NT2/D1 (cell line): Measurements from ENCODE around the gene GLP2R.

Experiments used
- DNase-seq: peaks from one replicate; pipeline ENCODE4 v3.0.0-alpha.2; 2011; ENCODE audit warnings: low read depth, low spot score
- H3K27me3 ChIP-seq: 2 replicates; pipeline ENCODE4 v1.6.0; 2011; ENCODE audit warnings: mild to moderate bottlenecking; ENCODE audit not compliant: insufficient read length, insufficient read depth
- H3K36me3 ChIP-seq: 2 replicates; pipeline ENCODE4 v1.6.1; 2011; ENCODE audit warnings: mild to moderate bottlenecking, low read length, mixed read lengths; ENCODE audit not compliant: insufficient read depth, insufficient read length
- H3K4me1 ChIP-seq: 2 replicates; pipeline ENCODE4 v1.5.1; 2011; ENCODE audit not compliant: insufficient read depth, insufficient read length
- H3K4me3 ChIP-seq: 2 replicates; pipeline ENCODE4 v1.5.1; 2011; ENCODE audit warnings: low read depth; ENCODE audit not compliant: insufficient read length
- H3K9ac ChIP-seq: 2 replicates; pipeline ENCODE4 v1.6.0; 2011; ENCODE audit warnings: low read depth; ENCODE audit not compliant: insufficient read length
- H3K9me3 ChIP-seq: 2 replicates; pipeline ENCODE4 v1.5.1; 2011; ENCODE audit warnings: mild to moderate bottlenecking, low read length; ENCODE audit not compliant: insufficient read depth
- SUZ12 ChIP-seq: IDR thresholded peaks from 2 replicates; pipeline ENCODE4 v1.6.1; 2011; ENCODE audit not compliant: insufficient read length, insufficient read depth; ENCODE audit errors: extremely low read depth
- YY1 ChIP-seq: IDR thresholded peaks from 2 replicates; pipeline ENCODE4 v1.6.1; 2011; ENCODE audit not compliant: insufficient read length, insufficient read depth
- ZNF274 ChIP-seq: IDR thresholded peaks from 2 replicates; pipeline ENCODE4 v1.6.1; 2011; ENCODE audit warnings: mild to moderate bottlenecking, low read depth, low read length

GLP2R gene

DNA sequence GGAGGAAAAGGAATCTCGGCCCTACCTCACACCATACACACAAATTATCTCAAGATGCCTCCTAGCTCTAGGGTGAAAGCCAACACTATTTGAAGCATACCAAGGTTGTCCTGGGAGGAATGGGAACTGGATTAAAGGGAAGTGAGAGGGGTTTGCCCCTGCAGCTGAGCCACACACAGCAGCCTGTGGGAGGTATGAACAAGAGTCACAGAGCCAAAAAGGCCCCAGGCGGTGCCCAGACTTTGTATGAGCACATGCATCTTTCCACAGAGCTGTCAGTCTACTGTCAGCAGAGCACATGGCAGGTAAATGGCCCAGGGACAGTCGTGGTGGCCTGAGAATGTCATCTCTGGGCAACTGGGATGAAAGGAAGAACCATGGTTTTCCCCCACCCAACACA is 110.4 kb downstream of the GLP2R start:
- no peak overlapping the region for H3K4me3 ChIP-seq
- peaks cover 24% of the 10 kb centered on the region for H3K36me3 ChIP-seq
- H3K9me3 ChIP-seq, result peaks cover 4% of the 10 kb centered on the region; the same call in 1 of the 2 replicates
- H3K9ac ChIP-seq, result no peak overlapping the region
- no peaks in the 10 kb centered on the region for H3K27me3 ChIP-seq
- H3K4me1 ChIP-seq, result no peaks in the 10 kb centered on the region
- no peak for TF ChIP-seq YY1
- no peak for TF ChIP-seq ZNF274
- TF ChIP-seq SUZ12, result no peak
- no peak for DNase-seq

DNA sequence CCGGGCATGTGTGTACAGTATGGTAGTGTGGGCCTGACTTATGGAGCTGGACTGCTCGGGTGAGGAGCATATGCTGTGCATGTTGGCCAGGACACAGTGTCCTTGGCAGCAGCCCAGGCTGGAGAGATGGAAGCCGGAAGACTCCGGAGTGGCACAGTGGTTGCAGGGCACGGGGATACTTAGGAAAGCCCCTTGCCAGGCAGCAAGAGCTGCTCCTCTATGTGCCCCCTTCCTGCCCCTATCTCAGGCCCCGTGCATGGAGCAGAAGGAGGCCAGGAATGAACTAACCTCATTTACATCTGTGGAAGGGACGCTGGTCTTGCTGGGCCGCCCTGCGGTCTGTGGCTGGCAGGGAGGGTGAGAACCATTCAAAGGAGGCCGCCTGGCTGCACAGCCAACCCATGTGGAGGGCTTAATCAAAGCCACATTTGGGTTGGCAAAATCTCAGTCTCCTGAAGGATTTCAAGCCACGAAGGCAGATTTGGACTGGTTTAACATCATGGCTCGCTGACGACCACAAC is 111.6 kb downstream of the GLP2R start:
- Histone ChIP-seq H3K9ac (no peak overlapping the region), H3K9me3 (peaks cover 4% of the 10 kb centered on the region; the same call in 1 of the 2 replicates), H3K4me1 (no peaks in the 10 kb centered on the region), H3K27me3 (no peaks in the 10 kb centered on the region), H3K36me3 (peaks cover 31% of the 10 kb centered on the region), H3K4me3 (no peak overlapping the region)
- TF ChIP-seq SUZ12, result no peak
- TF ChIP-seq YY1, result no peak
- no peak for DNase-seq

DNA sequence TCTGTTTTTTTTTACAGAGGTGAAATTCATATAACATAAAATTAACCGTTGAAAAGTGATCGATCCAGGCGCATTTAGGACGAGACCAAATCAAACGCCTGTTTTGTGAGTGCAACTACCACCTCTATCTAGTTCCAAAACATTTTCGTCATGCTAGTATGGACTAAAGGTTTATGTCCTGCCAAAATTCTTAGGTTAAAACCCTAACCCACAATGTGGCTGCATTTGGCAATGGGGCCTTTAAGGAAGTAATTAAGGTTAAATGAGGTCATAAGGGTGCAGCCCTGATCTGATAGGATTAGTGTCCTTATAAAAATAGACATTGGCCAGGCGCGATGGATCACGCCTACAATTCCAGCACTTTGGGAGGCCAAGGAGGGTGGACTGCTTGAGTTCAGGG is 112.2 kb downstream of the GLP2R start:
- TF ChIP-seq ZNF274, result no peak
- TF ChIP-seq SUZ12, result no peak
- no peak for TF ChIP-seq YY1
- no peaks in the 10 kb centered on the region for H3K4me1 ChIP-seq

DNA sequence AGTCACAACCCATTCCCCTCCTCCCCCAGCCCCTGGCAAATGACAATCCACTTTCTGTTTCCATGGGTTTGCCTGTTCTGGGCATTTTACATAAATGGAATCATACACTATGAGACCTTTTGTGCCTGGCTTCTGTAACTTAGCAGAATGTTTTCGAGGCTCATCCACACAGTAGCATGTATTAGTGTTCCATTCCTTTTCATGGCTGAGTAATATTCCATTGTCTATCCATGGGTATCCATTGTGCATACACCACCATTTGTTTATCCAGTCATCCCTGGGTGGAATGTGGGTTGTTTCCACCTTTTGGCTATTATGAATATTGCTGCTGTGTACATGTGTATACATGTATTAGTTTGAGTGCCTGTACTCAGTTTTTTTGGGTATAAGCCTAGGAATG is 113.0 kb downstream of the GLP2R start:
- no peak for DNase-seq
- Histone ChIP-seq H3K27me3 (no peaks in the 10 kb centered on the region), H3K4me1 (no peaks in the 10 kb centered on the region), H3K9me3 (peaks cover 4% of the 10 kb centered on the region; the same call in 1 of the 2 replicates), H3K9ac (no peak overlapping the region), H3K36me3 (peaks cover 36% of the 10 kb centered on the region), H3K4me3 (no peak overlapping the region)
- TF ChIP-seq YY1 (no peak), ZNF274 (no peak), SUZ12 (no peak)

More for the DNA sequence above, 112.2 kb downstream of the GLP2R start:
- H3K27me3 ChIP-seq, result no peaks in the 10 kb centered on the region
- H3K9me3 ChIP-seq, result peaks cover 4% of the 10 kb centered on the region; the same call in 1 of the 2 replicates
- H3K36me3 ChIP-seq, result peaks cover 37% of the 10 kb centered on the region
- no peak overlapping the region for H3K9ac ChIP-seq
- DNase-seq, result no peak
- H3K4me3 ChIP-seq, result no peak overlapping the region

DNA sequence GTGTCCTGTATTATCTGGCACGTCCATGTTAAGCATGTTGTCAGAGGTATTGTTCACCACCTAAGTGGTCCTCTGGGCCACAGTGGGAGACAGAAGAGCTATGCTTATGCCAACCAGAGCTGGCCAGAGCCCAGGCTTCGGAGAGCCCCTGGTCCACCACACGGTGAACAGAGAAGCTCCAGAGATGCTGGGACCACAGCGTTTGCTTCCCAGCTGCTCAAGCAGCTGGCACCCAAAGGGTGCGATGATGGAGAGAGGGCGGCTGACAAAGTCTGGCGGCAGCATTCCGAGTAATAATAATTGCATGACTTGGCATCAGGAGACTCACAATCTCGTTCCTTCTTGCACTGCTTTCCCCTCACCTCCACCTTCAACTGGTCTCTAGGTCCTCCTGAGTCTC is 115.1 kb downstream of the GLP2R start:
- Histone ChIP-seq H3K9ac (no peak overlapping the region), H3K9me3 (peaks cover 4% of the 10 kb centered on the region; the same call in 1 of the 2 replicates), H3K4me3 (no peak overlapping the region), H3K4me1 (no peaks in the 10 kb centered on the region), H3K27me3 (no peaks in the 10 kb centered on the region), H3K36me3 (peaks cover 32% of the 10 kb centered on the region)
- no peak for TF ChIP-seq SUZ12
- no peak for TF ChIP-seq YY1
- no peak for TF ChIP-seq ZNF274
- no peak for DNase-seq

DNA sequence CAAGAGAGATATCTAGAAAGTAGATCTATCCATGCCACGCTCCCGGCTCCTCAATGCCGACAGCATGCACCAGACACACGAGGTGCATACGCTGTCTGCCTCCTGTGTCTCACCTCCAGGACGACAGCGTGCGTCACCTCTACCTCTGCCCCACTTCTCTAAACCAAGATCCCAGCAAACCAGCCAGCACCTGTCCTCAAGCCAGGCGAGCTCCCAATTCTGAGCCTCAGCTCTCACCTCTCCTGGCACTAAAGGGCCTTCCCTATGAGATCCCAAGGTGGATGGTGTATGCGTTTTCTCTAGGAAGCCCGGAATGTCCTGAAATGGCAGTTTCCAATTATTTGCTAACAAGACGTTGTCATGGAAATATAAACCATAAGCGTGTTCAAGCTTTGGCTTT is 115.6 kb downstream of the GLP2R start:
- Histone ChIP-seq H3K4me1 (no peaks in the 10 kb centered on the region), H3K4me3 (no peak overlapping the region), H3K9ac (no peak overlapping the region), H3K9me3 (peaks cover 4% of the 10 kb centered on the region; the same call in 1 of the 2 replicates), H3K27me3 (no peaks in the 10 kb centered on the region), H3K36me3 (peaks cover 33% of the 10 kb centered on the region)
- TF ChIP-seq ZNF274, result no peak
- no peak for TF ChIP-seq YY1
- no peak for TF ChIP-seq SUZ12
- no peak for DNase-seq
